ENCODE data around the gene SNX11.

Gene SNX11

GRCh38 chr17:48149787-48150463 is 42.4 kb downstream of the SNX11 start:
- H3K4me3 ChIP-seq (ENCODE audit: low read depth, low read length), result no peak overlapping the region
- DNase-seq (ENCODE audit: low read depth), result no peak
- TF ChIP-seq POLR2A (IDR thresholded peaks at IDR 0.05; ENCODE audit: extremely low read depth, insufficient read length) (no peak), MYC (IDR thresholded peaks at IDR 0.05; ENCODE audit: low read depth, low read length) (no peak)
- TF ChIP-seq, protein P1, sequence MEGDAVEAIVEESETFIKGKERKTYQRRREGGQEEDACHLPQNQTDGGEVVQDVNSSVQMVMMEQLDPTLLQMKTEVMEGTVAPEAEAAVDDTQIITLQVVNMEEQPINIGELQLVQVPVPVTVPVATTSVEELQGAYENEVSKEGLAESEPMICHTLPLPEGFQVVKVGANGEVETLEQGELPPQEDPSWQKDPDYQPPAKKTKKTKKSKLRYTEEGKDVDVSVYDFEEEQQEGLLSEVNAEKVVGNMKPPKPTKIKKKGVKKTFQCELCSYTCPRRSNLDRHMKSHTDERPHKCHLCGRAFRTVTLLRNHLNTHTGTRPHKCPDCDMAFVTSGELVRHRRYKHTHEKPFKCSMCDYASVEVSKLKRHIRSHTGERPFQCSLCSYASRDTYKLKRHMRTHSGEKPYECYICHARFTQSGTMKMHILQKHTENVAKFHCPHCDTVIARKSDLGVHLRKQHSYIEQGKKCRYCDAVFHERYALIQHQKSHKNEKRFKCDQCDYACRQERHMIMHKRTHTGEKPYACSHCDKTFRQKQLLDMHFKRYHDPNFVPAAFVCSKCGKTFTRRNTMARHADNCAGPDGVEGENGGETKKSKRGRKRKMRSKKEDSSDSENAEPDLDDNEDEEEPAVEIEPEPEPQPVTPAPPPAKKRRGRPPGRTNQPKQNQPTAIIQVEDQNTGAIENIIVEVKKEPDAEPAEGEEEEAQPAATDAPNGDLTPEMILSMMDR (IDR thresholded peaks at IDR 0.05; ENCODE audit: low read depth, low read length), result no peak
- TF ChIP-seq, protein P2, sequence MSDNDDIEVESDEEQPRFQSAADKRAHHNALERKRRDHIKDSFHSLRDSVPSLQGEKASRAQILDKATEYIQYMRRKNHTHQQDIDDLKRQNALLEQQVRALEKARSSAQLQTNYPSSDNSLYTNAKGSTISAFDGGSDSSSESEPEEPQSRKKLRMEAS (IDR thresholded peaks at IDR 0.05; ENCODE audit: low read depth, low read length), result no peak

DNA sequence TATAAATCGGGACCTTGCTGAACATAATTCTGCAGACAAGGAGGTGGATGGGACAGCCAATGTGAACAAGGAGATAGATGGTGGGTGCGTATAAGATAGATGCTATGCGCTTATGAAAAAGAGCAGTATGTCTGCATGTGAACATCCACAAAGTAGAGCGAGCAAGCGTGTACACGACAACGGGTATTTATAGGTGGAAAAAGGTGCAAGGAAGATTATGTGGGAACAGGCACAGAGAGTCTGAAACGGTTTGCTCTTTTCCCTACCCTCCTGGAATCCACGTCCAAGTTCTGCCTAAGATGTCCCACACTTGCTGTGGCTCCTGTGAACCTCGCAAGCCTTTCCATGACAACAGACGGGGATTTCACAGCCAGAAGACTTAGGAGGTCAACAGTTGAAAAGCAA is 43.0 kb downstream of the SNX11 start:
- no peak overlapping the region for H3K4me3 ChIP-seq (ENCODE audit: low read depth, low read length)
- DNase-seq (ENCODE audit: low read depth), result no peak
- TF ChIP-seq MYC (IDR thresholded peaks at IDR 0.05; ENCODE audit: low read depth, low read length), result no peak
- TF ChIP-seq, protein P2 (IDR thresholded peaks at IDR 0.05; ENCODE audit: low read depth, low read length), result no peak
- no peak for TF ChIP-seq POLR2A (IDR thresholded peaks at IDR 0.05; ENCODE audit: extremely low read depth, insufficient read length)
- TF ChIP-seq, protein P1 (IDR thresholded peaks at IDR 0.05; ENCODE audit: low read depth, low read length), result no peak

GRCh38 chr17:48151220-48151619 is 43.7 kb downstream of the SNX11 start:
- H3K4me3 ChIP-seq (ENCODE audit: low read depth, low read length), result no peak overlapping the region
- no peak for DNase-seq (ENCODE audit: low read depth)
- TF ChIP-seq POLR2A (IDR thresholded peaks at IDR 0.05; ENCODE audit: extremely low read depth, insufficient read length) (no peak), MYC (IDR thresholded peaks at IDR 0.05; ENCODE audit: low read depth, low read length) (no peak)
- TF ChIP-seq, protein P1 (IDR thresholded peaks at IDR 0.05; ENCODE audit: low read depth, low read length), result no peak
- TF ChIP-seq, protein P2 (IDR thresholded peaks at IDR 0.05; ENCODE audit: low read depth, low read length), result no peak

DNA sequence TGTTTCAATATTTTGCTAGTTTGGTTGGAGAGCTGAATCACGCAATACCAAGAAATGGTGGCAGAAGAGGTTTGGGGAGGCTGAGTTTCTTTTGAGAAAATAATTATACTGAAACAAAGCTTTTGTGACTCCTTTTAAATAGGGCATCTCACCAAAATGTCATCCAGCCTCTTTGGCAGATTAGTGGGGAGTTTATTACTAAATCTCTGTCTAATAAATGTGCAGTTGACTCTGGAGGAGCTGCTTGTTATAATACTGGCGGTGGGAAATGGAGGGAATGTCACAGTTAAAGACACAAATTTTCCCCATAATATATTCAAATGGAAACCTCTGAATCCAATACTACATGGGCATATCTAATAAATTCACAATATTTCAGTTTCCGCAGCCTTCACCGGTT is 44.7 kb downstream of the SNX11 start:
- TF ChIP-seq POLR2A (IDR thresholded peaks at IDR 0.05; ENCODE audit: extremely low read depth, insufficient read length), result no peak
- TF ChIP-seq, protein P2 (IDR thresholded peaks at IDR 0.05; ENCODE audit: low read depth, low read length), result no peak
- TF ChIP-seq MYC (IDR thresholded peaks at IDR 0.05; ENCODE audit: low read depth, low read length), result no peak
- TF ChIP-seq, protein P1 (IDR thresholded peaks at IDR 0.05; ENCODE audit: low read depth, low read length), result no peak
- DNase-seq (ENCODE audit: low read depth), result no peak
- no peak overlapping the region for H3K4me3 ChIP-seq (ENCODE audit: low read depth, low read length)

DNA sequence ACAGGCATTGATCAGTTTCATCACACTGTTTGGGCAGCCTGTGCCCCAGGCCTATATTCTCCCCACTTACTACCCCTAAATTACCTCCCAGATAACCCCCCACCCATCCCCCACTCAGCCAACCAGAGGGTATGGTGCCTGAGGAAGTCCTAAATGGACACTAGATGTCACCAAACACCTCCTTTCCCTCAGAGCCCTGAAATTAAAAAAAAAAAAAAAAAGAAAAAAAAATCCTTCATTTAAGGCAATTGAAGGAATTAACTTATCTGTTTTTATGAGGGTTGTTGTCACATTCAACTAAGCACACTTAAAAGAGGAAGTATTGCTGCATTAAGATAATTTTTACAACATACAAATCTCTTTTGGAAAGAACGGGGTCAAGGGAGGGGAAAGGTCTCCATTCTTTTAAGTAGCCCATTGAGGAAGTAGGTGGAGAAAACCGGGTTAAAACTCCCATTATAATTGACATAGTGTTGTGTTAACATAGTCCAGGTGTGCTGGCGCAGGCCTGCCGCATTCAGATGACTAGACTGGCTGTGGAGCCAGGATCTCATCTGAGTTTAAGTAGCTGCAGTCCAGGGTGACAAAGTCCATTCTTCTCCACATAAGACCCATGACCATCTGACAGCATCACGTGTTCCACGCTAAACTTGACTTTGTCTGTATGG is 46.3 kb downstream of the SNX11 start:
- H3K4me3 ChIP-seq (ENCODE audit: low read depth, low read length), result no peak overlapping the region
- DNase-seq (ENCODE audit: low read depth), result peak; percentile 55
- TF ChIP-seq POLR2A (IDR thresholded peaks at IDR 0.05; ENCODE audit: extremely low read depth, insufficient read length), result no peak
- TF ChIP-seq, protein P1 (IDR thresholded peaks at IDR 0.05; ENCODE audit: low read depth, low read length), result peak; percentile 28
